Activated CD8-positive, alpha-beta T cell treated with anti-CD3 and anti-CD28 coated beads for 36 hours (primary cell): ENCODE results near the gene CHMP4A. TPM values are rescaled to one million over a fixed set of nuclear protein-coding genes. Genes with fewer than 3 reads are reported as not detected.
A peak's percentile ranks its signal among the peaks of the same experiment; 100 is the strongest.

Source experiments
- ATAC-seq: fragments of 200-7000 bp; cut with Tn5 transposase; one replicate; pipeline ENCODE4 v1.10.0; 2021; ENCODE audit warnings: mild to moderate bottlenecking, moderate library complexity
- CTCF ChIA-PET: fragments of 350-600 bp; sonication (Branson Sonifier 250); formaldehyde crosslinking; loops from one replicate; lab custom pipeline; 2021; ENCODE audit warnings: antibody characterized with exemption; lab: Charles Lee
- POLR2A ChIA-PET: fragments of 350-600 bp; sonication (Branson Sonifier 250); formaldehyde crosslinking; loops from one replicate; lab custom pipeline; 2021; ENCODE audit warnings: antibody characterized with exemption; lab: Charles Lee
- DNase-seq: peaks from one replicate; pipeline ENCODE4 v3.0.0-alpha.2; 2020
- H3K27ac Mint-ChIP-seq: one replicate; pipeline ENCODE4 v1.8.0; 2021; ENCODE audit warnings: mild to moderate bottlenecking, mixed read lengths
- H3K27me3 Mint-ChIP-seq: one replicate; pipeline ENCODE4 v1.8.0; 2021; ENCODE audit warnings: mixed read lengths
- H3K36me3 Mint-ChIP-seq: one replicate; pipeline ENCODE4 v1.8.0; 2021; ENCODE audit warnings: low read depth, mixed read lengths
- H3K4me1 Mint-ChIP-seq: one replicate; pipeline ENCODE4 v1.8.0; 2021; ENCODE audit warnings: low read depth, mixed read lengths
- H3K4me3 Mint-ChIP-seq: one replicate; pipeline ENCODE4 v1.8.0; 2021; ENCODE audit warnings: mild to moderate bottlenecking, moderate library complexity, mixed read lengths
- H3K9me3 Mint-ChIP-seq: one replicate; pipeline ENCODE4 v1.8.0; 2021; ENCODE audit warnings: mixed read lengths
- intact Hi-C: fragments of 100-400 bp; cut with micrococcal nuclease; formaldehyde crosslinking; loops from one replicate; pipeline ENCODE4 v1.10.0; 2022
- total RNA-seq, 2 experiments: library from RNA; stranded (reverse); gene quantifications; one replicate each; pipeline ENCODE4 v1.2.3, GENCODE V29; 2021
- TF ChIP-seq, protein P1 (sequence below): fragments of 200-600 bp; IDR thresholded peaks from one replicate; pipeline ENCODE4 v1.8.0; 2022; ENCODE audit warnings: antibody characterized with exemption, mild to moderate bottlenecking

Gene CHMP4A
- total RNA-seq, 2 experiments from 2014 or later, result 55.6 to 61.8 TPM

DNA sequence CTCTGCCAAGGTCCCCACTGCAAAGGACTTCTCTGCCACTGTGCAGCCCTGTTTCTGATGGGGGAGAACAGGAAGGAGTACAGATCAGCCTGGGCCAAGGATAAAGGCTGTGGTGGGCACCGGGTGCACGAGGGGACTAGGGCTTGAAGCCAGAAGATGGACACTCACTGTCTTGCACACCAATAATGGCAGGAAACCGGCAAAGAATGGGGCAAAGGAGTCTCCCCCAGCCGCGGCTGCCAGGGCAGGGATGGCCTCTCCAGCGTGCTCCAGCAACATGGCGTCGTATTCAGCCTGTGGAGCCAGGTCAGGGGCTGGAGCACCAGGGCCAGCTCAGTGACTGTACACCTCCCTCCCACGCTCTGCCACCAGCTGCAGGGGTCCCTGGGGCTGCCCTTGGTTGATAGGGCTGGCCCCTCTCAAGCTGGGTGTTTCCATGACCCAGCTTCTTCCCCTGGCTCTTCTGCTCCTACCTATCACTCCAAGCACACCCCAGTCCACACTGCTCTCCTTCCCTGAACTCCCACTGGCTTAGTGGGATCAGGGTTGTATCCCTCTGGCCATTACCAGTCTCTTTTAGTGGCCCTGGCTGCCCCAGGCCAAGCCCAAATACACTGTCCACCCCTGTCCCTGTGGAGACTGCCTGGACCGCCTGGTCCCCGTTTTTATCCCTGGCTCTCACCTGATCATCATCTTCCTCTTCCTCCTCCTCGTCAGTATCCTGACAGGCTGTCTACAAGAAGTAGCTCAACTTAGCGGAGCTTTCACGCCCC is 31.0 kb downstream of the CHMP4A start:
- H3K9me3 Mint-ChIP-seq, result no peaks in the 10 kb centered on the region
- intact Hi-C loops, result no loop called here
- ATAC-seq (no peak), DNase-seq (no peak)
- H3K4me1 Mint-ChIP-seq, result peaks cover 13% of the 10 kb centered on the region
- TF ChIP-seq, protein P1, sequence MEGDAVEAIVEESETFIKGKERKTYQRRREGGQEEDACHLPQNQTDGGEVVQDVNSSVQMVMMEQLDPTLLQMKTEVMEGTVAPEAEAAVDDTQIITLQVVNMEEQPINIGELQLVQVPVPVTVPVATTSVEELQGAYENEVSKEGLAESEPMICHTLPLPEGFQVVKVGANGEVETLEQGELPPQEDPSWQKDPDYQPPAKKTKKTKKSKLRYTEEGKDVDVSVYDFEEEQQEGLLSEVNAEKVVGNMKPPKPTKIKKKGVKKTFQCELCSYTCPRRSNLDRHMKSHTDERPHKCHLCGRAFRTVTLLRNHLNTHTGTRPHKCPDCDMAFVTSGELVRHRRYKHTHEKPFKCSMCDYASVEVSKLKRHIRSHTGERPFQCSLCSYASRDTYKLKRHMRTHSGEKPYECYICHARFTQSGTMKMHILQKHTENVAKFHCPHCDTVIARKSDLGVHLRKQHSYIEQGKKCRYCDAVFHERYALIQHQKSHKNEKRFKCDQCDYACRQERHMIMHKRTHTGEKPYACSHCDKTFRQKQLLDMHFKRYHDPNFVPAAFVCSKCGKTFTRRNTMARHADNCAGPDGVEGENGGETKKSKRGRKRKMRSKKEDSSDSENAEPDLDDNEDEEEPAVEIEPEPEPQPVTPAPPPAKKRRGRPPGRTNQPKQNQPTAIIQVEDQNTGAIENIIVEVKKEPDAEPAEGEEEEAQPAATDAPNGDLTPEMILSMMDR, result no peak
- H3K4me3 Mint-ChIP-seq, result no peak overlapping the region
- POLR2A ChIA-PET, result interaction anchor here (1.1 to 13.4 kb wide), 5 partner anchors 11 to 50 kb away, joined by 3 to 163 read pairs (median 6); partner anchors contain the start of genes IRF9, REC8 and TM9SF1
- CTCF ChIA-PET, result no interaction called here
- H3K27me3 Mint-ChIP-seq, result no peaks in the 10 kb centered on the region
- no peak overlapping the region for H3K27ac Mint-ChIP-seq
- H3K36me3 Mint-ChIP-seq, result peaks cover 26% of the 10 kb centered on the region

DNA sequence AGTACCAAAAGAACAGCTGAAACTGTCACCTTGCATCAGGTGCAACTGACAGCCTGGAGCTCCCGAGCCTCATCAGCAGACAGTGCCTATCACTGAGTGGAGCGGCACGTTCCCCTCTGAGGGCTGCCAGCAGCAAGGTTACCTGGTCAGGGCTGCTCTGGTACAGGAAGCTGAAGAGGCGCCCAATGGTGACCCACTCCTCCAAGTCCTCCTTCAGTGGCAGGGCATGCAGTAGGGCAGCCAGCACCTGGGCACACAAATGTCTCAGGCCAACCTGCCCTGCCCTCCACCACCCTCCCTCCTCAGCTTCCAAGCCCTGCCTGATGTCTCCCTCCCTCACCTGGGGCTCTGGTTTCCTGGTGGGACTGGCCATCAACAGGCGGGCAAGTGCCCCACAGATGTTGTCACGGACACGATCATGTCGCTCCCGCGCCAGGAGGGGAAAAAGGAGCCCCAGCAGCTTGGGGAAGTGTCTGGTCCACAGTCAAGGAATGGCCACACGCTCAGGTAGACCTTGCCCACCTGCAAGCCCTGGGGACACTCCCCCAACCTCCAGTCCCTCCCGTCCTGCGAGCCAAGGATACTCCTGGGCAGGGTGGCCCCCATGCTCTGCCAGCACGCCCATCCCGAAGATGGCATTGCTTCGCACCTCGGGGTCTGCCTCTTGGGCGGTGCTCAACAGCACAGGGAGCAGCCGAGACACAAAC is 31.8 kb downstream of the CHMP4A start:
- Mint-ChIP-seq H3K27me3 (no peaks in the 10 kb centered on the region), H3K9me3 (no peaks in the 10 kb centered on the region), H3K36me3 (peaks cover 21% of the 10 kb centered on the region), H3K4me1 (peaks cover 6% of the 10 kb centered on the region), H3K27ac (no peak overlapping the region), H3K4me3 (no peak overlapping the region)
- ChIA-PET CTCF (interaction anchor here (1.1 kb wide), 1 partner anchor 125 kb away, joined by 4 read pairs; no protein-coding TSS in a partner anchor), POLR2A (interaction anchor here (0.8 to 13.4 kb wide), 7 partner anchors 10 to 52 kb away, joined by 3 to 163 read pairs (median 4); partner anchors contain the start of genes IRF9, PSME1, REC8 and TM9SF1)
- intact Hi-C loops, result no loop called here
- no peak for DNase-seq
- no peak for ATAC-seq
- TF ChIP-seq, protein P1, result no peak

DNA sequence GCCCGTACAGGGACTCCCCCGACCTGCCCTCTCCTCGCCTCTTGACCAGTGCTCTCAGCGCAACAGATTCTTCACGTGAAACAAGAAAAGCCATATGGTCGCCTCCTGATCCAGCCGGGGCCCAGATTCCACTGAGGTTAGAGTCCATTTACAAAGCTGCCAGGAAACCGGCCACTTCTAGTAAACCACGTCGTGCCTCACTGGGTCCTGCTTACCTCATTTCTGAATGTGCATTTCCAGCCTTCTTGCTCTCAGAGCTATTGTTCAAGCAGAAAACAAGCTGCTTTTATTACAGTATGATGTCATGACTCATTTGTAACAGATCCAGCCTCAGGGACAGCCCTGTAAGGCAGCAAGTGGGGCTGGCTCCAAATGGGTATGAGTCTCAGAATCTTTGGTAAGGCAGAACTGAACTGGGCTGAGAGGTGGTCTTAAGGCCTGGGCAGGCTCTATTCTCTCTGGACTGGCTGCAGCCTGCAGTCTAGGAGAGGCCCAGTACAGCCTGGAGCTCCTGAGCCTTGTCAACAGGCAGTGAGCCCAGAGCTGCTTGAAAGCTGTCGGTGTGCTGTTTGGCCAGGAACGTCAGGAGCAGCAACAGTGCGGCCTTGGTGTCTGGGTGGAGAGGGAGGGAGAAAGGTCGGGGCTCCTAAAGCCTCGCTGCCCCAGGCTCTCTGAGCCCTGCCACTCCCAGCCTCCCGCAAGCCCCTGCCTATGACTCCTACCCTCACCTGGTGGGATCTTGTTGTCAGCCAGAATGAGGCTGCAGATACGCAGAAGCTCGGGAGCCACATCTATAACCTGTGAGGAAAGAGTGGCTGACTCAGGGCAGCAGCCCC is 33.1 kb downstream of the CHMP4A start:
- ATAC-seq, result no peak
- peaks cover 2% of the 10 kb centered on the region for H3K4me1 Mint-ChIP-seq
- ChIA-PET CTCF (interaction anchor here (1.1 to 2.7 kb wide), 2 partner anchors 19 to 126 kb away, joined by 4 to 13 read pairs; partner anchors contain the start of gene IRF9), POLR2A (interaction anchor here (0.6 to 13.4 kb wide), 10 partner anchors 8 to 53 kb away, joined by 3 to 163 read pairs (median 12); partner anchors contain the start of genes CHMP4A, IPO4, IRF9 and PSME1)
- no peak for DNase-seq
- no peak overlapping the region for H3K4me3 Mint-ChIP-seq
- TF ChIP-seq, protein P1, result no peak
- H3K9me3 Mint-ChIP-seq, result no peaks in the 10 kb centered on the region
- peak overlapping the region; percentile 5 for H3K27ac Mint-ChIP-seq
- intact Hi-C loops, result no loop called here
- H3K27me3 Mint-ChIP-seq, result no peaks in the 10 kb centered on the region
- peaks cover 21% of the 10 kb centered on the region for H3K36me3 Mint-ChIP-seq

DNA sequence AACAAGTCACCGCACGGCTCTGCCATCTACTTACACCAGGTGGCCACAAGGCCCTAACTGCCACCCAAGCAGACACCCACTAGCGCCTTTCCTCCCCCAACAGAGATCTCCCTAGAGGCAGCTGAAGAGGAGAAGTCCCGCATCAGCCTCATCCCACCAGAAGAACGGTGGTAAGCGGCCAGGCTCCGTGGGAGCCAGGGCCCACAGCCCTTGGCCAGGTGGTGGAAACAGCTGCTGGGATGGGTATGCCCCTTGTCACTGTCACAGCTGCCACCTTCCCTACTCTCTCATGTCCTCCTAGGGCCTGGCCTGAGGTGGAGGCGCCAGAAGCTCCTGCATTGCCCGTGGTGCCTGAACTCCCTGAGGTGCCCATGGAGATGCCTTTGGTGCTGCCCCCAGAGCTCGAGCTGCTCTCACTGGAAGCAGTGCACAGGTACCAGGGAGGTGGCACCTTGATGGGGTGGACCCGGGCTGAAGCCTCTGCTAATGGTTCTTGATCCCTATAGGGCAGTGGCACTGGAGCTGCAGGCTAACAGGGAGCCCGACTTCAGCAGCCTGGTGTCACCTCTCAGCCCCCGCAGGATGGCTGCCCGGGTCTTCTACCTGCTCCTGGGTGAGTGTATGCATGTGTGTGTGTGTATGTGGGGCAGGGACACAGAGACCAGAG is 33.9 kb downstream of the CHMP4A start:
- POLR2A ChIA-PET, result interaction anchor here (0.6 to 13.4 kb wide), 8 partner anchors 8 to 34 kb away, joined by 3 to 163 read pairs (median 24); partner anchors contain the start of genes CHMP4A, IPO4, IRF9 and PSME2
- no peak overlapping the region for H3K27ac Mint-ChIP-seq
- CTCF ChIA-PET, result interaction anchor here (2.7 kb wide), 1 partner anchor 18 kb away, joined by 13 read pairs; the partner anchor contains the start of gene IRF9
- no peaks in the 10 kb centered on the region for H3K27me3 Mint-ChIP-seq
- peaks cover 2% of the 10 kb centered on the region for H3K4me1 Mint-ChIP-seq
- intact Hi-C loops, result no loop called here
- no peaks in the 10 kb centered on the region for H3K9me3 Mint-ChIP-seq
- DNase-seq (no peak), ATAC-seq (no peak)
- H3K36me3 Mint-ChIP-seq, result peaks cover 17% of the 10 kb centered on the region
- no peak overlapping the region for H3K4me3 Mint-ChIP-seq
- TF ChIP-seq, protein P1, result no peak
